GM21423 (cell line): ENCODE measurements around the gene PAQR4.
"Not testable (repeated sequence)": the region's sequence is repeated elsewhere in the genome, so short reads cannot be mapped to it uniquely, and the experiment has no call there.

ENCODE experiments used
- ATAC-seq: cut with Tn5 transposase; IDR thresholded peaks from one replicate; pipeline ENCODE4 v1.9.1; 2021; ENCODE audit warnings: mild to moderate bottlenecking, moderate library complexity; ENCODE audit not compliant: unreplicated experiment

Gene PAQR4

DNA sequence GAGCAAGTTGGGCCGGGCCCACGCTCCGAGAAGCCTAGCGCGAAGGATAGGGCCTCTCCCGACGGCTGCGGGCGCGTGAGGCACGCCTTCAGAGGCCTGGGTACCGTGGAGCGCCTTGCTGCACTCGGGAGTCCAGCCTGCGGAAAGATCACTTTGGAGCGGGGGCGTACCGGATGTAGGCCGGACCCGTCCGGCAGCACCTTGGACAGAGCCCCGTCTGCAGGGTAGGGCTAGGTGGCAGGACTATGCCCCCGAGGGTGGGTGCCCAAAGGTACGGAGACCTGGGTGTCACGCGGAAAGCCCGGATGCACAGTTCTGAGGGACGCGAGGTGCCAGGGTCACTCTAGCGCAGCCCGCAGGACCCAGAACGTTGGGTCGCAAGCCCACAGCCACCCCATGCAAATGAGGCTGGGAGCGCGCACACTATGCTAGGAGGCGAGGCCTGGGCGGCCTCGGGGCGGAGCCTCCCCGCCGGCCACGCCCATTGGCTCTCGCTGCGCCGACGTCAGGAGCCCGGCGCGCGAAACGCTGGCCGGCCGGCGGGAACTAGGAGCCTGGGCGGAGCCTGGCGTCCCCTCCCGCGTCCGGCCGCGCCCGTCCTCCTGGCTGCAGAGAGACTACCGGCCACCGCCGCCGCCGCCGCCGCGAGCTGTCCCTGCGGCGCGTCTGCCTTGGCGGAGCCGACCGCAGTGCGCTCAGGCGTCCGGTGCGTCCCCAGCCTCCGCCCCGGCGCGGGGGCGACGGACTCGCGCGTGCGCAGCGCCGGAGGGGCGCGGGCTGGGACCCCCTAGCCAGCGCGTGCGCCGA is at the start of gene PAQR4:
PAQR4 (plus strand) TSS at position 611 of the 807 bp plus-strand sequence. CDS start 327 bp downstream, outside the sequence.
- ATAC-seq = peak; percentile 72

DNA sequence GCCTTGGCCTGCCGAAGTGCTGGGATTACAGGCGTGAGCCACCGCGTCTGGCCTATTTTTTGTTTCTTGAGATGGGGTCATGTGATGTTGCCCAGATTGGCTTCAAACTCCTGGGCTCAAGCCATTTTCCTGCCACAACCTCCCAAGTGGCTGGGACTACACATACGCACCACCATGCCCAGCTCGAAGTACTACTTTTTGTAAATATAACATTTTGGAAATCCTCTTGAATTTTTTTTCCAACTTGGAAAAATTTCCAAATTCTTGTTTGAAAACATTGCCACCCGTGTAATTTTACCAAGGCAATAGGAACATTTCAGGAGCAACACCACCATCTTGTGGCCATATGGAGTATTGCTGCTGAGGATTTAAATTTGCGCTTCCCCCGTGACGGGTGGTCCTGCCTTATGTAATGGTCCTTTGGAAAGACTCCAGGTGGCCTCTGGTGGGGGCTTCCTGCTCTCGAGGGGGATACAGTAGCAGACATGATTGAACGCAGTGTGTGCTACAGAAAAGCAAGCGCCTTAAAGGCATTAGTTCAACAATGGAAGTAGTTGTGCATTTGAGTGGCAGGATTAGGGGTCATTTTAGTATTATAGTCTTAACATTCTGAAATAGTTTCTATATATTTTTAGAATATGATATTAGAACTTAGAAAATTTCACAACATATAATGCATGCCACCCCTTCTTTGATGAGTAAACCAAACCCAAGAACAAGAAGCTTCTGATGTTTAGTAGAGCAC is 49.5 kb upstream of the PAQR4 start:
- ATAC-seq = no peak

DNA sequence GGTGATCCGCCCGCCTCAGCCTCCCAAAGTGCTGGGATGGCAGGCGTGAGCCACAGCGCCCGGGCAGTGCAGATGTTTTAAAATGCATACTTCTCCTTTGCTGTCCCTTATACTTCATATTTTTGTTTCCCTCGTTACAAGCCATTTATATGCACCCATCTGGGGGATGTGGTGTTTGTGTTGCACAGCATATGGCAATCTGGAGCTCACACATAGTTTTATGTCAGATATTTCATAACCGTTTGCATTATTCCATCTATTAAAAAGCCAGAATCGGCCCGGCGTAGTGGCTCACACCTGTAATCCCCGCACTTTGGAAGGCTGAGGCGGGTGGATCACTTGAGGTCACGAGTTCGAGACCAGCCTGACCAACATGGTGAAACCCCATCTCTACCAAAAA is 45.7 kb upstream of the PAQR4 start:
- ATAC-seq = no peak

DNA sequence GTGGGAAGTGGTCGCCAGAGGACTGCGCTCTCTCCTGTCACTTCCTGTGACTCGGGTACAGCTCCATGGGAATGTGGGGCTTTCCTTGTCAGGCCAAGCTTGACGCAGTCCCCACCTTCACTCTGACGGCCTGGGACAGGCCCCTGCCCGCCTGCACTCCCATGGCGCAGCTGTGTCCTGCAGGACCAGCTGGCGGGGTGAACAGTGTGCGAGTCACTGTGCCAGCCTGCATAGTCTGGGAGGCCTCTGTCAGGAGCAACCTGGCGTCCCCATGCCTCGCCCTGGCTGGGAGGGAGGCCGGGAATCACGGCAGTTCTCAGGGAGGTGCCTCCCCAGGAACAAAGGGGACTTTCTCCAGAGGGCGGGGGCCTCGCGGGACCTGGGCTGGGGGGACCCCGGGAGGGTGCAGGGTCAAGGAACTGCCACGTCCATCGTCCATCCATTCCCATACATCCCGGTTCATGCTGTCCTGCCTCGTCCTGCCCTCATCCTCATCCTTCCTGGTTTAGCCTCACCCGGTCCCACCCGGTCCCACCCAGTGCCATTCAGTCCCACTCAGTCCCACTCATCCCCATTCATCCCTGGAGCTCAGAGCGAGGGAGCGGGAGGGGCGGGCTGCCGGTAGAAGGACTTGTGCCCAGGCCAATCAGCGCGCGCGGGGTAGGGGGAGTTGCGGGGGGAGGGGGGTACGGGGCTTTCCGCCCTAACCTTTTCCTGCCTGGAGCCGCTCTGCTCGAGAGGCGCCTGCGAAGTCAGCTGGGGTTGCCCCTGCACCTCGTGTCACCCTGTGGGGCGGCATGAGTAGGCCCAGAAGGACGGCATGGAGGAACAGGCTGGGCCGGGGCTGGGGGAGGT is 44.0 kb upstream of the PAQR4 start:
- ATAC-seq = no peak

DNA sequence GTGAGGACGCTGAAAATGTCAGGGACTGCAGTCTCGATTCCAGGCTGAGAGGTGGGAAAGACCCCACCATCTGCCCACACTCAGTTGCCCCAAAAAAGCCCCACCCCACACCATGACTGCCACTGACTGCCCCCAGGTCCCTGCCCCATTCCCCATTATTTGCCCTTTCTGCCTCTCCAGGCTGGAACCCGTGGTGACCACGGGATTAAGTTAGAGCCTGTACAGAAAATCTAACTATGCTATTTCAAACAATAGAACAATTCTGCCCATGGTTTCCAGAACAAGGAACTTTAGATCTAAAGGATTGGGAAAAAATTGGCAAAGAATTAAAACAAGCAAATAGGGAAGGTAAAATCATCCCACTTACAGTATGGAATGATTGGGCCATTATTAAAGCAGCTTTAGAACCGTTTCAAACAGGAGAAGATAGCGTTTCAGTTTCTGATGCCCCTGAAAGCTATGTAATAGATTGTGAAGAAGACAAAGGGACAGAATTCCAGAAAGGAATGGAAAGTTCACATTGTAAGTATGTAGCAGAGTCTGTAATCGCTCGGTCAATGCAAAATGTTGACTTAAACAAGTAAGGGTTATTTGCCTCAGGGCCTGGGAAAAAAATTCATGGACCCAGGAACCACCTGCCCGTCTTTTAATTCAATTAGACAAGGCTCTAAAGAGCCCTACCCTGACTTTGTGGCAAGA is 43.0 kb upstream of the PAQR4 start:
- no peak for ATAC-seq

DNA sequence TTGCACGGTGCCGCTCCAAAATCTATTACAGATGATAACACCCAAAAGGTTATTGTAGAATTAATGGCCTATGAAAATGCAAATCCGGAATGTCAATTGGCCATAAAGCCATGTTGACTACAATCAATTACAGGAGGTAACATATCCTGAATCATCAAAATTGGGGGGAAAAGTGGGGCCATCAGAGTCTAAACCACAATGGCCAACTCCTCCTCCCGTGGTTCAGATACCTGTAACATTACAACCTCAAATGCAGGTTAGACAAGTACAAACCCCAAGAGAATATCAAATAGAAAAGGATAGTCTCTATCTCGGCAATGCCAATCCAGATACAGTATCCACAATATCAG is 42.5 kb upstream of the PAQR4 start:
- ATAC-seq = no peak

DNA sequence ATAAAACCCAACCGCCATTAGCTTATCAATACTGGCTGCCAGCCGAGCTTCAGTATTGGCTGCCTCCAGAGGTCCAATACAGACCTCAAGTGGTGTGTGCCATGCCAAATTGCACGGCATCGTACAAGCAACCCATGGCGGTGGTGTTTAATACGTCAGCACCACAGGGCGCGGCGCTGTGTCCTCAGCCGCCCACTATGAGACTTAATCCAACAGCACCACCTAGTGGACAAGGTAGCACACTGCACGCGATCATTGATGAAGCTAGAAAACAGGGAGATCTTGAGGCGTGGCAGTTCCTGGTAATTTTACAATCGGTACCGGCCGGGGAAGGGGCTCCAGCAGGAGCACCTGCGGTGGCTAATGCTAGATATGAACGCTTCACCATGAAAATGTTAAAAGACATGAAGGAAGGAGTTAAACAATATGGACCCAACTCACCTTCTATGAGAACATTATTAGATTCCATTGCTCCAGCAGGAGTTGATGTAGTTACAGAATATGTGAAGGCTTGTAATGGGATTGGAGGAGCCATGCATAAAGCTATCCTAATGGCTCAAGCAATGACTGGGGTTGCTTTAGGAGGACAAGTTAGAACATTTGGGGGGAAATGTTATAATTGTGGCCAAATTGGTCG is 42.0 kb upstream of the PAQR4 start:
- peak; percentile 73 for ATAC-seq

DNA sequence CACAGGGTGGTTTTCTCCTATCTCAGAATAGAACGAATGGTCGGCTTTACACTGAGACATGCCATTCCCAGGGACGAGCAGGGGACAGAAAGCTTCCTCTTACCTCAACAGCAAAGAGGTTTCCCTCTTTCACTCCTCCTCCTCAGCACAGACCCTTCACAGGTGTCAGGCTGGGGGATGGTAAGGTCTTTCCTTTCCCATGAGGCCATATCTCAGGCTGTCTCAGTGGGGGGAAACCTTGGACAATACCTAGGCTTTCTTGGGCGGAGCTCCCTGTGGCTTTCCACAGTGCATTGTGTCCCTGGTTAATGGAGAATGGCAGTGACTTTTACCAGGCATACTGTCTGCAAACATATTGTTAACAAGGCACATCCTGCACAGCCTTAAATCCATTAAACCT is 41.0 kb upstream of the PAQR4 start:
- ATAC-seq = not testable (repeated sequence)

DNA sequence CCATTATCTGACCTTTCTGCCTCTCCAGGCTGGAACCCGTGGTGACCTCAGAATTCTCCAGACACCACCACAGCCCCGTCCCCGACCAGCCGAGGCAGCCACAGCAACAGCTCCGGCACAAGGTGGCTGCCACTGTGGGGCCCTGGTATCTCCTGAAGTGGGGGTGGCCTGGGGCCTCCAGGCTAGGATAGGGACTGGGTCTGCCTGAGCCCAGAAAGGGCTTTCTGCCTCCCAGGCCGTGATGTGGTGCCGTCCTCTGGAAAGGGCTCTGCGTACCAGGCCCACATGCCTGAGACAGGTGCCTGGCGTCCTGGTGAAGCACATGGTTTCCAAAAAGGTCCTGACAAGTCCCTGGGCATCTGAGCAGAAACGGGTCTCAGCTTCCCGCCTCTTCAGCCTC is 40.4 kb upstream of the PAQR4 start:
- no peak for ATAC-seq

DNA sequence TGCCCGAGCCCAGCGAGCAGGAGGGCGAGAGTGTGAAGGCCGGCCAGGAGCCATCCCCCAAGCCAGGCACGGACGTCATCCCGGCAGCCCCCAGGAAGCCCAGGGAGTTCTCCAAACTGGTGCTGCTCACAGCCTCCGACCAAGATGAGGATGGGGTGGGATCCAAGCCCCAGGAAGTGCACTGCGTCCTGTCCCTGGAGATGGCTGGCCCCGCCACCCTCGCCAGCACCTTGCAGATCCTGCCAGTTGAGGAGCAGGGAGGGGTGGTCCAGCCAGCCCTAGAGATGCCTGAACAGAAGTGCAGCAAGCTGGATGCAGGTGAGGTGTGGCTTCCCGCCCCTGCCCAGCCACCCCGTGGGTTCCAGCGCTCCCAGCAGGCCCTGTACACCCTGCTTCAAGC is 39.5 kb upstream of the PAQR4 start:
- ATAC-seq = no peak

DNA sequence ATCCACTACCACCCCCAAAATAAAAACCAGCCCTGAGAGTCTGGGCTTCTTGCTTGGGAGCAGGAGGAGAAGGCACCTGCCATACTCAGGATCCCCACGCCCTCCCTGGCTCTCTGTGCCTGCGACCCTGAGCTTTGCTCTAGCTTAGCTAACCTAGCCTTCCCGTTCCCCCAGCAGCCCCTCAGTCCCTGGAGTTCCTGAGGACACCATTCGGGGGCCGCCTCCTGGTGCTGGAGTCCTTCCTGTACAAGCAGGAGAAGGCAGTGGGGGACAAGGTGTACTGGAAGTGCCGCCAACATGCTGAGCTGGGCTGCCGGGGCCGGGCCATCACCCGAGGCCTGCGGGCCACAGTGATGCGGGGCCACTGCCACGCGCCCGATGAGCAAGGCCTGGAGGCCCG is 38.9 kb upstream of the PAQR4 start:
- no peak for ATAC-seq

DNA sequence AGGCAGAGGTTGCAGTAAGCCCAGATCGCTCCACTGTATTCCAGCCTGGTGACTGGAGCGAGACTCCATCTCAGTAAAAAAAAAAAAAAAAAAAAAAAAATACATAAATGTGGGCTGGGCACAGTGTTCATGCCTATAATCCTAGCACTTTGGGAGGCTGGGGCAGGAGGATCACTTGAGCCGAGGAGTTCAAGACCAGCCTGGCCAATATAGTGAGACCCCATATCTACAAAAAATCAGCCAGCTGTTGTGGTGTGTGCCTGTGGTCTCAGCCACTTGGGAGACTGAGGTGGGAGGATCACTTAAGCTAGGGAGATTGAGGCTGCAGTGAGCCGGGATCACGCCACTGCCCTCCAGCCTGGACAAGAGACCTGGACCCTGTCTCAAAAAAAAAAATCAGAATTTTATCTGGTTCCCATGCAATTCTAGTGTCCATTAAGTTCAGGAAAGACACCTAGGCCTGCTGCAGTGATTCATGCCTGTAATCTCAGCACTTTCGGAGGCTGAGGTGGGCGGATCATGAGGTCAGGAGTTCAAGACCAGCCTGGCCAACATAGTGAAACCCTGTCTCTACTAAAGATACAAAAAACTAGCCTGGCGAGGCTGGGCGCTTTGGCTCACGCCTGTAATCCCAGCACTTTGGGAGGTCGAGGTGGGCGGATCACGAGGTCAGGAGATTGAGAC is 37.8 kb upstream of the PAQR4 start:
- not testable (repeated sequence) for ATAC-seq

DNA sequence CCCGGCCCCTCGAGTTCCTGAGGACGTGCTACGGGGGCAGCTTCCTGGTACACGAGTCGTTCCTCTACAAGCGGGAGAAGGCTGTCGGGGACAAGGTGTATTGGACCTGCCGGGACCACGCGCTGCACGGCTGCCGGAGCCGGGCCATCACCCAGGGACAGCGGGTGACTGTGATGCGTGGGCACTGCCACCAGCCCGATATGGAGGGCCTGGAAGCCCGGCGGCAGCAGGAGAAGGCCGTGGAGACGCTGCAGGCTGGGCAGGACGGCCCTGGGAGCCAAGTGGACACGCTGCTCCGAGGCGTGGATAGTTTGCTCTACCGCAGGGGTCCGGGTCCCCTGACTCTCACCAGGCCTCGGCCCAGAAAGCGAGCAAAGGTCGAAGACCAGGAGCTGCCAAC is 36.0 kb upstream of the PAQR4 start:
- ATAC-seq = no peak

DNA sequence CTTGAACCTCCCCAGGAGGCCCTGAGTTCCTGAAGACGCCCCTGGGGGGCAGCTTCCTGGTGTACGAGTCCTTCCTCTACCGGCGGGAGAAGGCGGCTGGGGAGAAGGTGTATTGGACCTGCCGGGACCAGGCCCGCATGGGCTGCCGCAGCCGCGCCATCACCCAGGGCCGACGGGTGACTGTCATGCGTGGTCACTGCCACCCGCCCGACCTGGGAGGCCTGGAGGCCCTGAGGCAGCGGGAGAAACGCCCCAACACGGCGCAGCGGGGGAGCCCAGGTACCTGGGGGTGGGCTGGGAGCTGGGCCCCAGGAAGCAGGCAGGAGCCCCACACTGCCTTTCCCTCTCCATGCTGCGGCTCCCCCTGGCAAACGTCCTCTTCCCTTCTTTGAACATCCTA is 35.4 kb upstream of the PAQR4 start:
- ATAC-seq = no peak

DNA sequence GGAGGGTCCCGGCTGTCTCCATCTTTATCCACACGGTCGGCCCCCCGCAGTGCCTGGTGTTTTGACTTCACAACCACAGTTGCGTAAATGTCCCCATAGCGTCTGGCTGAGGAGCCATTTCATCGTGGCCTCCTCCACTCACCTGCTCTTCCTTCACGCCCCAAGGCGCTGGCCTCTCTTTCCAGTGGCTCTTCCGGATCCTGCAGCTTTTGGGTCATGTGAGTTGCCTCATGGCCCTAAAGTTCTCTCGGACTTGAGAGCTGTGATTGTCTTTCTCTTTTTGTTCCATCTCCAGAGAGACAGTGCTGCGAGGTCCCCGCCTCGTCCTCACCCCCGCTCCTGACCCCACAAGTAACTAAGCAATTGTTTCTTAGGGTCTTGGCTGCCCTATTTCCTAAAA is 34.7 kb upstream of the PAQR4 start:
- no peak for ATAC-seq

DNA sequence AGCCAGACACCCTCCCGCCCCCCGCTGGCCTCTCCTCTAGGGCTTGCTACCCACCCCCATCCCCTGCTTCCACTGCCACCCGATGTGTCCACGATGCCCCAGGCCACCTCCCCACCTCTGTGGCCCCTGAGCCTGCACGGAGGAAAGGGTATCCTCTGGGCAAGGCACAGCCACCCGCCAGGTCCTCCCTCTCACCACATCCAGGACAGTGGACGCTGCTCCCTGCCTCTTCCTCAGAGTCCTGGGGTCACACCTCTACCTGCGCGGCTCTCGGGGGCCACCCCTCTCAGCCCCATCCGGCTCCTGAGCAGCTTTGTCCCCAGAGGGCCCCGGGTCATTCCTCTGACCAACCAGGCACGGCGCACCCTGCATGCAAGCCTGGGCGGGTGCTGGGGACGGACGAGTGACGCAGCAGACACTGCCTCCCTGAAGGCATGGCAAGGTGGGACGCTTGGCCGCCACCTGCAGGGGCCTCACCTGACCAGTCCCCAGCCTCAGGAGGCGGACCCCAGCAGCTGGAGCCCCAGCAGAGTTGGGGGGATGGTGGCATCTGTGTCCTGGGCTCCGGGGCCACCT is 32.6 kb upstream of the PAQR4 start:
- ATAC-seq = no peak

DNA sequence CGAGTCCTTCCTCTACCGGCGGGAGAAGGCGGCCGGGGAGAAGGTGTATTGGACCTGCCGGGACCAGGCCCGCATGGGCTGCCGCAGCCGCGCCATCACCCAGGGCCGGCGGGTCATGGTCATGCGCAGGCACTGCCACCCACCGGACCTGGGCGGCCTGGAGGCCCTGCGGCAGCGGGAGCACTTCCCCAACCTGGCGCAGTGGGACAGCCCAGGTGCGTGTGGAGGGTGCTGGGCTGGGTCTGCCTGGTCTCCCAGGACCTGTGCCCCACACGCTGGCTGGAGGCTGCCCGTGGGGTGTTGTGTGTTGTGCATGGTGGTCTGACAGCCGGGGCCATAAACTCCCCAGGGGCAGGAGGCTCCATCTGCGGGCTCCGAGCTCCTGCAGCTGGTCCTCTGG is 32.0 kb upstream of the PAQR4 start:
- no peak for ATAC-seq

DNA sequence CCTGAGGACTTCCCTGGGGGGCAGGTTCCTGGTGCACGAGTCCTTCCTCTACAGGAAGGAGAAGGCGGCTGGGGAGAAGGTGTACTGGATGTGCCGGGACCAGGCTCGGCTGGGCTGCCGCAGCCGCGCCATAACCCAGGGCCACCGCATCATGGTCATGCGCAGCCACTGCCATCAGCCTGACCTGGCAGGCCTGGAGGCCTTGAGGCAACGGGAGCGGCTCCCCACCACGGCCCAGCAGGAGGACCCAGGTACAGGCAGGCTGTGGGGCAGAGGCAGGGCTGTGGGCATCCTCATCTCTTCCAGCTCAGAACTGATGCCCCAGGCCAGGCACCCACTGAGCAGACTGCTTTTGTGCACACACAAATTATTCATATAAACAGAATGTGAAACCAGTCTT is 30.9 kb upstream of the PAQR4 start:
- no peak for ATAC-seq

DNA sequence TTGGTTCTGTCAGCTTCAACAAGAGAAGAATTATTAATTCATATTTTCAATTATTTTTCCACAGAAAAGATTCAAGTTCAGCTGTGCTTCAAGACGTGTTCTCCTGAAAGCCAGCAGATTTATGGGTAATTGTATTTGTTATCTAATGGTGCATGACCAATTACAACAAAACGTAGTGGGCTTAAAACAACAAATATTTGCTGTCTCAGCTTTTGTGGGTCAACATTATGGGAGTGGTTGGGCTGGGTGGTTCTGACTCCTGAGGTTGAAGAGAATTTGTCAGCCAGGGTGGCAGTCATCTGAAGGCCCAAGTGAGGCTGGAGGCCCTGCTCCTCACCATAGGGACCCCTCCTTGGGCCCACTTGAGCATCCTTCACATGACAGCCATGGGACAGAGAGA is 29.2 kb upstream of the PAQR4 start:
- ATAC-seq = no peak

DNA sequence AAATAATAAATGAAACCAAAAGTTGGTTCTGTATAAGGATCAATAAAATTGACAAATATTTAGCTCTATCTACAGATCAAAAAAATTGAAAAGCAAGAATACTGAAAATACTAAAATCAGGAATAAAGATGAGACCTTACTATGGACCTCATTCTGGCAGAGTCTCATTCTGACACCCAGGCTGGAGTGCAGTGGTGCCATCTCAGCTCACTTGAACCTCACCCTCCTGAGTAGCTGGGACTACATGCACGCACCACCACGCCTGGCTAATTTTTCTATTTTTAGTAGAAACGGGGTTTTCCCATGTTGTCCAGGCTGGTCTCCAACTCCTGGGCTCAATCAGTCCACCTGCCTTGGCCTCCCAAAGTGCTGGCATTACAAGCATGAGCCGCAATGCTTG is 27.1 kb upstream of the PAQR4 start:
- no peak for ATAC-seq
